Calu3 (cell line): Measurements from ENCODE around the gene PER1. TPM values are rescaled to one million over a fixed set of nuclear protein-coding genes. Genes with fewer than 3 reads are reported as not detected.

Source experiments
- BruUV-seq: library from RNA; stranded (reverse); fragments of 400-500 nt; replicated peaks from 2 replicates; lab custom pipeline; 2021; lab: Mats Ljungman, UMichigan
- CTCF ChIA-PET: fragments of 300-600 bp; sonication (Branson Sonifier 250); formaldehyde crosslinking; loops from one replicate; lab custom pipeline; 2022; ENCODE audit warnings: antibody characterized with exemption; lab: Charles Lee
- DNase-seq: peaks from one replicate; pipeline ENCODE4 v3.0.0; 2022
- H3K27ac Mint-ChIP-seq: one replicate; pipeline ENCODE4 v1.8.0; 2022; ENCODE audit warnings: mixed read lengths; ENCODE audit not compliant: unreplicated experiment
- H3K27me3 Mint-ChIP-seq: one replicate; pipeline ENCODE4 v1.8.0; 2022; ENCODE audit warnings: mixed read lengths; ENCODE audit not compliant: unreplicated experiment
- H3K36me3 Mint-ChIP-seq: one replicate; pipeline ENCODE4 v1.8.0; 2022; ENCODE audit warnings: mild to moderate bottlenecking, moderate library complexity, mixed read lengths; ENCODE audit not compliant: insufficient read depth, unreplicated experiment
- H3K4me1 Mint-ChIP-seq: one replicate; pipeline ENCODE4 v1.8.0; 2022; ENCODE audit warnings: mild to moderate bottlenecking, low read depth, mixed read lengths; ENCODE audit not compliant: unreplicated experiment
- H3K4me3 Mint-ChIP-seq: one replicate; pipeline ENCODE4 v1.8.0; 2022; ENCODE audit warnings: mild to moderate bottlenecking, low read depth, moderate library complexity, mixed read lengths; ENCODE audit not compliant: unreplicated experiment
- H3K9me3 Mint-ChIP-seq: one replicate; pipeline ENCODE4 v1.8.0; 2022; ENCODE audit warnings: low read depth, mixed read lengths; ENCODE audit not compliant: unreplicated experiment
- CTCF ChIP-seq: fragments of 200-600 bp; IDR thresholded peaks from one replicate; pipeline ENCODE4 v1.8.0; 2022; ENCODE audit warnings: antibody characterized with exemption; ENCODE audit not compliant: unreplicated experiment
- intact Hi-C: fragments of 100-400 bp; cut with micrococcal nuclease; formaldehyde crosslinking; loops from one replicate; pipeline ENCODE4 v1.10.0; 2022; ENCODE audit not compliant: unreplicated experiment
- total RNA-seq: library from RNA; stranded (reverse); gene quantifications from 2 replicates; pipeline ENCODE4 v1.2.3, GENCODE V29; 2022

PER1 gene
- total RNA-seq, 1 experiment from 2014 or later = 16.1 TPM

GRCh38 chr17:8159459-8160223 is 7.4 kb upstream of the PER1 start:
- no TSS peak for BruUV-seq
- Mint-ChIP-seq H3K9me3 (no peaks in the 10 kb centered on the region), H3K27ac (no peak overlapping the region), H3K4me1 (no peaks in the 10 kb centered on the region), H3K4me3 (peak overlapping the region; percentile 23), H3K36me3 (peaks cover 40% of the 10 kb centered on the region), H3K27me3 (no peaks in the 10 kb centered on the region)
- no peak for TF ChIP-seq CTCF
- intact Hi-C loops = loop anchor here (5.0 kb wide), 1 partner anchor 37 kb away; the partner anchor contains the start of gene HES7
- no peak for DNase-seq
- CTCF ChIA-PET = no interaction called here

- CTCF ChIA-PET = no interaction called here
- TF ChIP-seq CTCF = no peak
- H3K27me3 Mint-ChIP-seq = no peaks in the 10 kb centered on the region
- no peak for DNase-seq
- no TSS peak for BruUV-seq
- no peak overlapping the region for H3K27ac Mint-ChIP-seq
- intact Hi-C loops = loop anchor here (5.0 kb wide), 1 partner anchor 37 kb away; the partner anchor contains the start of gene HES7
- H3K9me3 Mint-ChIP-seq = no peaks in the 10 kb centered on the region
- H3K36me3 Mint-ChIP-seq = peaks cover 40% of the 10 kb centered on the region
- H3K4me1 Mint-ChIP-seq = no peaks in the 10 kb centered on the region
- H3K4me3 Mint-ChIP-seq = no peak overlapping the region
Observed at GRCh38 chr17:8159032-8159400, 6.8 kb upstream of the PER1 start.

GRCh38 chr17:8158267-8159031 is 6.2 kb upstream of the PER1 start:
- H3K4me3 Mint-ChIP-seq = no peak overlapping the region
- peak; percentile 74 for TF ChIP-seq CTCF
- no TSS peak for BruUV-seq
- H3K9me3 Mint-ChIP-seq = no peaks in the 10 kb centered on the region
- no peak overlapping the region for H3K27ac Mint-ChIP-seq
- H3K27me3 Mint-ChIP-seq = no peaks in the 10 kb centered on the region
- intact Hi-C loops = loop anchor here (1.0 to 5.0 kb wide), 2 partner anchors 20 to 36 kb away; partner anchors contain the start of gene HES7
- CTCF ChIA-PET = interaction anchor here (1.1 kb wide), 1 partner anchor 32 kb away, joined by 6 read pairs; the partner anchor contains the start of gene BORCS6
- DNase-seq = peak; percentile 90
- no peaks in the 10 kb centered on the region for H3K4me1 Mint-ChIP-seq
- peaks cover 37% of the 10 kb centered on the region for H3K36me3 Mint-ChIP-seq

GRCh38 chr17:8156246-8156992 is 4.2 kb upstream of the PER1 start:
- H3K36me3 Mint-ChIP-seq = peaks cover 20% of the 10 kb centered on the region
- intact Hi-C loops = loop anchor here (5.0 kb wide), 1 partner anchor 34 kb away; the partner anchor contains the start of gene HES7
- H3K9me3 Mint-ChIP-seq = no peaks in the 10 kb centered on the region
- no peak overlapping the region for H3K4me3 Mint-ChIP-seq
- CTCF ChIA-PET = interaction anchor here (0.7 to 1.5 kb wide), 6 partner anchors 18 to 96 kb away, joined by 3 to 8 read pairs (median 4); partner anchors contain the start of gene HES7
- TF ChIP-seq CTCF = no peak
- H3K27me3 Mint-ChIP-seq = no peaks in the 10 kb centered on the region
- DNase-seq = peak; percentile 98
- no TSS peak for BruUV-seq
- no peaks in the 10 kb centered on the region for H3K4me1 Mint-ChIP-seq
- no peak overlapping the region for H3K27ac Mint-ChIP-seq
